H1 (cell line): Measurements from ENCODE around the gene LCE6A. TPM values are rescaled to one million over a fixed set of nuclear protein-coding genes. Genes with fewer than 3 reads are reported as not detected.

Experiments
- CTCF ChIA-PET: fragments of 300-600 bp; sonication (Branson Sonifier 250); formaldehyde crosslinking; loops from one replicate; lab custom pipeline; 2021; ENCODE audit not compliant: partially characterized antibody; lab: Charles Lee
- POLR2A ChIA-PET: fragments of 300-600 bp; sonication (Branson Sonifier 250); formaldehyde crosslinking; loops from one replicate; lab custom pipeline; 2021; ENCODE audit warnings: inconsistent platforms; ENCODE audit not compliant: partially characterized antibody; lab: Charles Lee
- DNase-seq, 2 experiments: peaks; one replicate each; pipeline versions ENCODE4 v3.0.0 to v3.0.0-alpha.2; 2010 to 2022; ENCODE audit warnings: low spot score in 2 of 2, low read depth in 1 of 2, mixed read lengths in 1 of 2
- FAIRE-seq: peaks from 2 replicates; lab custom pipeline; 2011; peaks lifted over from hg19 to GRCh38; lab: Jason Lieb, UNC
- H2AFZ ChIP-seq: 2 replicates; pipeline ENCODE4 v1.8.1; 2012; ENCODE audit warnings: low read length, inconsistent platforms
- H2AK5ac ChIP-seq: 2 replicates; pipeline ENCODE4 v1.6.1; 2013; ENCODE audit warnings: low read depth, low read length
- H2BK120ac ChIP-seq: replicated peaks from 2 replicates; pipeline ENCODE3; 2013; ENCODE audit warnings: low read depth, low read length, inconsistent platforms
- H2BK12ac ChIP-seq: 2 replicates; pipeline ENCODE4 v1.6.1; 2013; ENCODE audit warnings: low read depth, low read length
- H2BK15ac ChIP-seq: 2 replicates; pipeline ENCODE4 v1.6.1; 2013; ENCODE audit warnings: low read length
- H2BK20ac ChIP-seq: 2 replicates; pipeline ENCODE4 v1.6.1; 2013; ENCODE audit warnings: low read length
- H2BK5ac ChIP-seq: 2 replicates; pipeline ENCODE4 v1.6.1; 2013; ENCODE audit warnings: low read depth, low read length
- H3K14ac ChIP-seq: 2 replicates; pipeline ENCODE4 v1.6.1; 2013; ENCODE audit warnings: inconsistent platforms; ENCODE audit not compliant: insufficient read length
- H3K18ac ChIP-seq: 2 replicates; pipeline ENCODE4 v1.6.1; 2013; ENCODE audit warnings: low read length; ENCODE audit errors: extremely low read depth
- H3K23ac ChIP-seq: 2 replicates; pipeline ENCODE4 v1.6.1; 2013; ENCODE audit warnings: inconsistent platforms; ENCODE audit not compliant: insufficient read length
- H3K23me2 ChIP-seq: 2 replicates; pipeline ENCODE4 v1.6.1; 2013; ENCODE audit warnings: low read depth, low read length
- H3K27ac ChIP-seq: 2 replicates; pipeline ENCODE4 v1.6.1; 2011; ENCODE audit warnings: low read depth, low read length, inconsistent platforms
- H3K27me3 ChIP-seq, 4 experiments: replicated peaks in 1 of 4; 1 replicate in 1 of 4; 2 replicates in 3 of 4; pipeline versions ENCODE4 v1.6.1 to v1.8.1; 2011 to 2013; ENCODE audit warnings: low read length in 3 of 4, mild to moderate bottlenecking in 3 of 4, inconsistent platforms in 2 of 4, mixed read lengths in 2 of 4, moderate library complexity in 1 of 4; ENCODE audit not compliant: control insufficient read depth in 3 of 4, insufficient read depth in 3 of 4; ENCODE audit errors: extremely low read depth in 1 of 4
- H3K36me3 ChIP-seq, 4 experiments: 2 replicates each; pipeline versions ENCODE4 v1.6.1 to v1.8.1; 2011 to 2013; ENCODE audit warnings: mild to moderate bottlenecking in 4 of 4, low read length in 3 of 4, moderate library complexity in 2 of 4, control low read depth in 1 of 4, inconsistent platforms in 1 of 4; ENCODE audit not compliant: insufficient read depth in 4 of 4, control insufficient read depth in 2 of 4
- H3K4ac ChIP-seq: replicated peaks from 2 replicates; pipeline ENCODE3; 2013; ENCODE audit warnings: low read length, low read depth, mixed read lengths, inconsistent platforms; ENCODE audit not compliant: insufficient read length
- H3K4me1 ChIP-seq, 4 experiments: replicated peaks in 1 of 4; 1 replicate in 1 of 4; 2 replicates in 3 of 4; pipeline versions ENCODE4 v1.6.1 to v1.8.1; 2011 to 2013; ENCODE audit warnings: low read length in 3 of 4, inconsistent platforms in 2 of 4, mixed read lengths in 1 of 4; ENCODE audit not compliant: insufficient read depth in 4 of 4, control insufficient read depth in 3 of 4
- H3K4me2 ChIP-seq, 2 experiments: 2 replicates each; pipeline versions ENCODE4 v1.6.1 to v1.8.1; 2011 to 2013; ENCODE audit warnings: low read depth in 2 of 2, low read length in 2 of 2, control low read depth in 1 of 2, inconsistent platforms in 1 of 2, mild to moderate bottlenecking in 1 of 2; ENCODE audit not compliant: insufficient read depth in 1 of 2
- H3K4me3 ChIP-seq, 4 experiments: fragments of 200-600, 300-600 bp in 1 of 4; sonication (generic), shearing (Covaris generic), sonication (Bioruptor Twin) in 1 of 4; 2 replicates each; pipeline versions ENCODE4 v1.5.1 to v1.8.1; 2011 to 2016; ENCODE audit warnings: low read length in 4 of 4, low read depth in 3 of 4, control low read depth in 2 of 4, inconsistent platforms in 2 of 4, mild to moderate bottlenecking in 2 of 4, mixed read lengths in 1 of 4, moderate library complexity in 1 of 4; ENCODE audit not compliant: insufficient read depth in 2 of 4; ENCODE audit errors: extremely low read depth in 1 of 4
- H3K56ac ChIP-seq: replicated peaks from 2 replicates; pipeline ENCODE3; 2013; ENCODE audit warnings: low read depth, mild to moderate bottlenecking, mixed read lengths, low read length, inconsistent platforms; ENCODE audit not compliant: insufficient read length
- H3K79me1 ChIP-seq: 2 replicates; pipeline ENCODE4 v1.6.1; 2013; ENCODE audit warnings: low read depth, low read length, control low read depth
- H3K79me2 ChIP-seq, 2 experiments: 2 replicates each; pipeline versions ENCODE4 v1.6.1 to v1.8.1; 2012 to 2013; ENCODE audit warnings: low read length in 2 of 2, mild to moderate bottlenecking in 2 of 2, inconsistent platforms in 1 of 2; ENCODE audit not compliant: insufficient read depth in 2 of 2, control insufficient read depth in 1 of 2
- H3K9ac ChIP-seq, 4 experiments: replicated peaks in 1 of 4; 1 replicate in 1 of 4; 2 replicates in 3 of 4; pipeline versions ENCODE4 v1.6.1 to v1.8.1; 2011 to 2013; ENCODE audit warnings: low read depth in 3 of 4, low read length in 3 of 4, control low read depth in 2 of 4, mild to moderate bottlenecking in 2 of 4, moderate library complexity in 2 of 4, inconsistent platforms in 1 of 4; ENCODE audit errors: extremely low read depth in 1 of 4
- H3K9me3 ChIP-seq, 2 experiments: 2 replicates each; pipeline versions ENCODE4 v1.6.1 to v1.8.1; 2012 to 2013; ENCODE audit warnings: mild to moderate bottlenecking in 2 of 2, moderate library complexity in 2 of 2, control low read depth in 1 of 2, inconsistent platforms in 1 of 2, low read depth in 1 of 2, low read length in 1 of 2, mixed read lengths in 1 of 2; ENCODE audit not compliant: insufficient read depth in 2 of 2
- H4K20me1 ChIP-seq, 2 experiments: replicated peaks in 1 of 2; 2 replicates each; pipeline versions ENCODE3 to v1.8.1; 2011 to 2013; ENCODE audit warnings: inconsistent platforms in 2 of 2, low read length in 2 of 2, mild to moderate bottlenecking in 1 of 2; ENCODE audit not compliant: insufficient read depth in 2 of 2, control insufficient read depth in 1 of 2
- H4K5ac ChIP-seq: 2 replicates; pipeline ENCODE4 v1.6.1; 2013; ENCODE audit warnings: low read length, low read depth, mixed read lengths, inconsistent platforms; ENCODE audit not compliant: insufficient read length
- H4K8ac ChIP-seq: 2 replicates; pipeline ENCODE4 v1.8.0; 2013; ENCODE audit warnings: mild to moderate bottlenecking, moderate library complexity, low read length, inconsistent platforms; ENCODE audit not compliant: insufficient read depth; ENCODE audit errors: extremely low read depth
- H4K91ac ChIP-seq: replicated peaks from 2 replicates; pipeline ENCODE3; 2013; ENCODE audit warnings: low read length, mixed read lengths, inconsistent platforms; ENCODE audit not compliant: insufficient read length
- BACH1 ChIP-seq: IDR thresholded peaks from 2 replicates; pipeline ENCODE4 v1.6.1; 2012; ENCODE audit warnings: low read length, improper control_type of control experiment
- CTBP2 ChIP-seq: IDR thresholded peaks from 2 replicates; pipeline ENCODE4 v1.7.0; 2011; ENCODE audit warnings: borderline replicate concordance, mild to moderate bottlenecking, moderate library complexity, mixed read lengths, low read length; ENCODE audit not compliant: insufficient read depth, insufficient read length
- EGR1 ChIP-seq: IDR thresholded peaks from 2 replicates; pipeline ENCODE4 v1.6.1; 2011; ENCODE audit warnings: low read depth, low read length, borderline replicate concordance
- EP300 ChIP-seq, 2 experiments: IDR thresholded peaks; 1 replicate in 1 of 2; 2 replicates in 1 of 2; pipeline ENCODE4 v1.6.1; 2011 to 2012; ENCODE audit warnings: low read depth in 2 of 2, low read length in 2 of 2, mild to moderate bottlenecking in 2 of 2, borderline replicate concordance in 1 of 2, inconsistent platforms in 1 of 2, moderate library complexity in 1 of 2
- GTF2F1 ChIP-seq: IDR thresholded peaks from 2 replicates; pipeline ENCODE4 v1.6.1; 2012; ENCODE audit warnings: low read depth, low read length, improper control_type of control experiment, borderline replicate concordance
- NANOG ChIP-seq: IDR thresholded peaks from 2 replicates; pipeline ENCODE4 v1.6.1; 2011; ENCODE audit warnings: low read length, low read depth, mild to moderate bottlenecking, inconsistent platforms; ENCODE audit not compliant: insufficient read depth, poor library complexity, severe bottlenecking
- NRF1 ChIP-seq: IDR thresholded peaks from 2 replicates; pipeline ENCODE4 v1.6.1; 2011; ENCODE audit warnings: mild to moderate bottlenecking, low read depth, low read length, improper control_type of control experiment
- RNF2 ChIP-seq: fragments of 200-900, 300-1000 bp; sonication (generic); IDR thresholded peaks from 2 replicates; pipeline ENCODE4 v1.7.1; 2016; ENCODE audit warnings: borderline replicate concordance, low read depth, mild to moderate bottlenecking, antibody characterized with exemption, low read length; ENCODE audit not compliant: poor library complexity, severe bottlenecking; ENCODE audit errors: missing control alignments
- SIX5 ChIP-seq: IDR thresholded peaks from 2 replicates; pipeline ENCODE4 v1.6.1; 2011; ENCODE audit warnings: mild to moderate bottlenecking, low read depth, low read length
- SRF ChIP-seq: IDR thresholded peaks from 2 replicates; pipeline ENCODE4 v1.6.1; 2011; ENCODE audit warnings: mild to moderate bottlenecking, low read depth, low read length, moderate library complexity
- USF2 ChIP-seq: IDR thresholded peaks from 2 replicates; pipeline ENCODE4 v1.6.1; 2011; ENCODE audit warnings: low read length, improper control_type of control experiment
- WGBS, 2 experiments: shearing (Covaris generic) in 1 of 2; methylation state at CpG; one replicate each; pipeline versions ENCODE4 v1.1.6 to v1.1.7; 2013 to 2015; ENCODE audit warnings: low lambda C conversion rate in 2 of 2, mixed read lengths in 2 of 2, inconsistent platforms in 1 of 2, low coverage in 1 of 2, missing lambda C conversion rate in 1 of 2; ENCODE audit not compliant: insufficient replicate concordance in 2 of 2, insufficient coverage in 1 of 2, insufficient read length in 1 of 2; ENCODE audit errors: extremely low coverage in 1 of 2, missing lambda C conversion rate in 1 of 2; 5-methylcytosine and 5-hydroxymethylcytosine counted together
- polyA plus RNA-seq, 7 experiments: library from polyadenylated mRNA; depleted of rRNA in 3 of 7; stranded (reverse) in 5 of 7; unstranded in 2 of 7; fragments of >200 nt in 5 of 7; fragments of 200-250 nt in 2 of 7; gene quantifications; 1 replicate in 5 of 7; 2 replicates in 1 of 7; 4 replicates in 1 of 7; pipeline versions ENCODE4 v1.2.1 to v1.2.3, GENCODE V29; 2011 to 2013; ENCODE audit warnings: missing spikeins in 2 of 7, mixed read lengths in 2 of 7
- total RNA-seq: library from RNA; stranded (reverse); fragmentation: NEBNext Ultra II Directional; extraction: Animal tissue kit (Norgen Biotek cat#: 25700); gene quantifications from 2 replicates; pipeline ENCODE4 v1.2.1, GENCODE V29; 2021
- TF ChIP-seq, protein P1 (sequence below): IDR thresholded peaks from 2 replicates; pipeline ENCODE4 v1.6.1; 2011; ENCODE audit warnings: low read depth, mild to moderate bottlenecking, low read length; ENCODE audit not compliant: insufficient read depth

Gene LCE6A
- total and polyA plus RNA-seq, 2 of the 8 experiments (the other 6 are each of a cell fraction or from before 2014, with no cell fraction given): not detected

GRCh38 chr1:152888126-152888525 is 45.5 kb downstream of the LCE6A start:
- H2BK20ac ChIP-seq: no peak overlapping the region
- POLR2A ChIA-PET: no interaction called here
- no peak overlapping the region for H4K8ac ChIP-seq
- H3K18ac ChIP-seq: no peak overlapping the region
- no peak overlapping the region for H4K91ac ChIP-seq
- H3K9me3 ChIP-seq: peaks cover 2 to 6% of the 10 kb centered on the region in 2 experiments; a peak in 2 of 4 replicates
- H4K5ac ChIP-seq: no peak overlapping the region
- no peak overlapping the region for H2BK12ac ChIP-seq
- H3K4me3 ChIP-seq: no peak overlapping the region
- no peak overlapping the region for H2AK5ac ChIP-seq
- no peak overlapping the region for H2BK5ac ChIP-seq
- H4K20me1 ChIP-seq: no peaks in the 10 kb centered on the region
- no peaks in the 10 kb centered on the region for H3K4me1 ChIP-seq
- no peak overlapping the region for H2AFZ ChIP-seq
- no peak overlapping the region for H3K23ac ChIP-seq
- FAIRE-seq: no peak
- H3K23me2 ChIP-seq: no peaks in the 10 kb centered on the region
- no peak overlapping the region for H3K9ac ChIP-seq
- no peaks in the 10 kb centered on the region for H3K79me1 ChIP-seq
- H3K56ac ChIP-seq: no peak overlapping the region
- no peak overlapping the region for H2BK120ac ChIP-seq
- no peak overlapping the region for H3K14ac ChIP-seq
- CTCF ChIA-PET: interaction anchor here (0.7 to 1.5 kb wide), 3 partner anchors 17 to 334 kb away, joined by 3 to 6 read pairs (median 3); no protein-coding TSS in a partner anchor
- no peaks in the 10 kb centered on the region for H3K36me3 ChIP-seq
- H3K4ac ChIP-seq: no peak overlapping the region
- no peaks in the 10 kb centered on the region for H3K79me2 ChIP-seq
- H3K27ac ChIP-seq: no peak overlapping the region
- no peak overlapping the region for H3K4me2 ChIP-seq
- no peak for DNase-seq
- WGBS, 2 experiments: 96% methylated on average over 1 of the region's 1 CpG; no CpG with 5 or more reads in 1 of the 2 experiments
- H2BK15ac ChIP-seq: no peak overlapping the region
- no peaks in the 10 kb centered on the region for H3K27me3 ChIP-seq
- TF ChIP-seq SRF (no peak), NRF1 (no peak), USF2 (no peak), EP300 (IDR thresholded peaks at IDR 0.05; ENCODE audit: borderline replicate concordance in 1 of 2, low read depth in 2 of 2, low read length in 2 of 2) (no peak), CTBP2 (no peak), EGR1 (no peak), GTF2F1 (no peak), BACH1 (no peak), SIX5 (no peak), NANOG (no peak), RNF2 (no peak)
- TF ChIP-seq, protein P1, sequence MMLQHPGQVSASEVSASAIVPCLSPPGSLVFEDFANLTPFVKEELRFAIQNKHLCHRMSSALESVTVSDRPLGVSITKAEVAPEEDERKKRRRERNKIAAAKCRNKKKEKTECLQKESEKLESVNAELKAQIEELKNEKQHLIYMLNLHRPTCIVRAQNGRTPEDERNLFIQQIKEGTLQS: no peak
